HG03439 (cell line): ENCODE measurements around the gene TMEM219.
"Not testable (repeated sequence)": the region's sequence is repeated elsewhere in the genome, so short reads cannot be mapped to it uniquely, and the experiment has no call there.

Experiments used
- ATAC-seq: cut with Tn5 transposase; IDR thresholded peaks from one replicate; pipeline ENCODE4 v1.9.1; 2021; ENCODE audit warnings: mild to moderate bottlenecking, moderate library complexity; ENCODE audit not compliant: unreplicated experiment

The TMEM219 gene

GRCh38 chr16:29950806-29951461, 10.9 kb upstream of the TMEM219 start:
- ATAC-seq = no peak

GRCh38 chr16:29951625-29952365, 10.1 kb upstream of the TMEM219 start:
- no peak for ATAC-seq

- no peak for ATAC-seq
These were observed 3.1 kb upstream of the TMEM219 start for GRCh38 chr16:29958756-29959155.

GRCh38 chr16:29959293-29959692, 2.6 kb upstream of the TMEM219 start:
- no peak for ATAC-seq

- ATAC-seq = not testable (repeated sequence)
These were observed 2.1 kb upstream of the TMEM219 start for GRCh38 chr16:29959821-29960220.

- ATAC-seq = no peak
These were observed 776 bp upstream of the TMEM219 start for GRCh38 chr16:29961127-29961478.

- ATAC-seq = no peak
These were observed 590 bp downstream of the TMEM219 start for GRCh38 chr16:29962344-29962994.

GRCh38 chr16:29963021-29963743, 1.3 kb downstream of the TMEM219 start:
- no peak for ATAC-seq

GRCh38 chr16:29968205-29968604, 6.3 kb downstream of the TMEM219 start:
- no peak for ATAC-seq

- no peak for ATAC-seq
These were observed 9.4 kb downstream of the TMEM219 start for GRCh38 chr16:29971304-29971703.

GRCh38 chr16:29972500-29972899, 10.6 kb downstream of the TMEM219 start:
- no peak for ATAC-seq

GRCh38 chr16:29972992-29973383, 11.1 kb downstream of the TMEM219 start:
- ATAC-seq = no peak

GRCh38 chr16:29973384-29974246, 11.7 kb downstream of the TMEM219 start, which contains the start of gene TAOK2:
Gene TAOK2, plus strand, starts transcription at chr16:29973868. Its CDS starts 3,905 bp downstream, at chr16:29977773.
- ATAC-seq = peak; percentile 95

- no peak for ATAC-seq
These were observed 12.6 kb downstream of the TMEM219 start for GRCh38 chr16:29974291-29975133.

GRCh38 chr16:29975134-29975538, 13.3 kb downstream of the TMEM219 start:
- ATAC-seq = no peak

GRCh38 chr16:29975811-29976511, 14.1 kb downstream of the TMEM219 start:
- ATAC-seq = no peak

- no peak for ATAC-seq
These were observed 15.4 kb downstream of the TMEM219 start for GRCh38 chr16:29977063-29977825.

GRCh38 chr16:29978081-29978480, 16.2 kb downstream of the TMEM219 start:
- no peak for ATAC-seq
